IPS DF 6.9 (cell line): Measurements from ENCODE around the gene ME3.

ENCODE experiments used
- DNase-seq: peaks from one replicate; pipeline ENCODE4 v3.0.0-alpha.2; 2013; ENCODE audit warnings: low read depth, low spot score
- H3K27ac ChIP-seq: one replicate; pipeline ENCODE4 v1.5.1; 2013; ENCODE audit warnings: low read length, control low read depth
- H3K27me3 ChIP-seq: 2 replicates; pipeline ENCODE4 v1.6.1; 2013; ENCODE audit warnings: mild to moderate bottlenecking, low read length; ENCODE audit not compliant: control insufficient read depth, insufficient read depth
- H3K36me3 ChIP-seq: 2 replicates; pipeline ENCODE4 v1.6.1; 2013; ENCODE audit warnings: low read length; ENCODE audit not compliant: control insufficient read depth, insufficient read depth
- H3K4me1 ChIP-seq: 2 replicates; pipeline ENCODE4 v1.6.1; 2013; ENCODE audit warnings: low read length; ENCODE audit not compliant: control insufficient read depth, insufficient read depth
- H3K4me3 ChIP-seq: 2 replicates; pipeline ENCODE4 v1.5.1; 2013; ENCODE audit warnings: mild to moderate bottlenecking, low read length
- H3K9me3 ChIP-seq: 2 replicates; pipeline ENCODE4 v1.6.1; 2013; ENCODE audit warnings: low read length, inconsistent platforms; ENCODE audit not compliant: control insufficient read depth, insufficient read depth
- WGBS: extraction: QIAGEN DNeasy Blood & Tissue Kit; methylation state at CpG from one replicate; pipeline ENCODE4 v1.1.7; 2013; ENCODE audit warnings: mixed read lengths, missing lambda C conversion rate; ENCODE audit not compliant: insufficient read length, insufficient coverage; 5-methylcytosine and 5-hydroxymethylcytosine counted together

ME3 gene

GRCh38 chr11:86507249-86507845, 165.1 kb downstream of the ME3 start:
- Histone ChIP-seq H3K27ac (no peak overlapping the region), H3K9me3 (no peaks in the 10 kb centered on the region)
- no CpG with 5 or more reads among the region's 4 CpGs for WGBS

GRCh38 chr11:86506235-86506634, 166.2 kb downstream of the ME3 start:
- H3K4me3 ChIP-seq, result no peak overlapping the region
- H3K9me3 ChIP-seq, result no peaks in the 10 kb centered on the region
- H3K36me3 ChIP-seq, result no peaks in the 10 kb centered on the region
- H3K27me3 ChIP-seq, result no peaks in the 10 kb centered on the region
- WGBS, result no CpG with 5 or more reads among the region's 3 CpGs
- H3K27ac ChIP-seq, result no peak overlapping the region
- DNase-seq, result no peak
- H3K4me1 ChIP-seq, result no peaks in the 10 kb centered on the region

More at GRCh38 chr11:86507249-86507845, 165.1 kb downstream of the ME3 start:
- H3K4me3 ChIP-seq, result no peak overlapping the region
- no peak for DNase-seq
- no peaks in the 10 kb centered on the region for H3K36me3 ChIP-seq
- H3K27me3 ChIP-seq, result no peaks in the 10 kb centered on the region
- no peaks in the 10 kb centered on the region for H3K4me1 ChIP-seq

- no peak overlapping the region for H3K27ac ChIP-seq
- no CpG with 5 or more reads among the region's 4 CpGs for WGBS
- no peaks in the 10 kb centered on the region for H3K4me1 ChIP-seq
Observed at GRCh38 chr11:86503131-86503530, 169.3 kb downstream of the ME3 start.

GRCh38 chr11:86502137-86502642, 170.2 kb downstream of the ME3 start:
- H3K4me1 ChIP-seq, result peaks cover 2% of the 10 kb centered on the region; the same call in 1 of the 2 replicates
- DNase-seq, result no peak

More at GRCh38 chr11:86503131-86503530, 169.3 kb downstream of the ME3 start:
- Histone ChIP-seq H3K36me3 (no peaks in the 10 kb centered on the region), H3K9me3 (no peaks in the 10 kb centered on the region), H3K4me3 (no peak overlapping the region), H3K27me3 (no peaks in the 10 kb centered on the region)
- DNase-seq, result no peak

GRCh38 chr11:86500500-86501140, 171.8 kb downstream of the ME3 start:
- WGBS, result no CpG with 5 or more reads among the region's 3 CpGs
- H3K27ac ChIP-seq, result no peak overlapping the region
- peaks cover 2% of the 10 kb centered on the region; the same call in 1 of the 2 replicates for H3K4me1 ChIP-seq
- no peak overlapping the region for H3K4me3 ChIP-seq
- H3K27me3 ChIP-seq, result no peaks in the 10 kb centered on the region
- H3K36me3 ChIP-seq, result no peaks in the 10 kb centered on the region
- no peaks in the 10 kb centered on the region for H3K9me3 ChIP-seq
- DNase-seq, result no peak

More at GRCh38 chr11:86502137-86502642, 170.2 kb downstream of the ME3 start:
- Histone ChIP-seq H3K36me3 (no peaks in the 10 kb centered on the region), H3K9me3 (no peaks in the 10 kb centered on the region), H3K27ac (no peak overlapping the region), H3K27me3 (no peaks in the 10 kb centered on the region), H3K4me3 (no peak overlapping the region)
- WGBS, result no CpG with 5 or more reads among the region's 3 CpGs

GRCh38 chr11:86499723-86500129, 172.7 kb downstream of the ME3 start:
- Histone ChIP-seq H3K27me3 (no peaks in the 10 kb centered on the region), H3K27ac (no peak overlapping the region), H3K4me3 (no peak overlapping the region), H3K9me3 (no peaks in the 10 kb centered on the region), H3K4me1 (peaks cover 2% of the 10 kb centered on the region; the same call in 1 of the 2 replicates), H3K36me3 (no peaks in the 10 kb centered on the region)
- WGBS, result no CpG with 5 or more reads among the region's 4 CpGs
- no peak for DNase-seq

GRCh38 chr11:86497836-86498235, 174.6 kb downstream of the ME3 start:
- H3K4me1 ChIP-seq, result peaks cover 2% of the 10 kb centered on the region; the same call in 1 of the 2 replicates
- no peaks in the 10 kb centered on the region for H3K9me3 ChIP-seq
- no CpG with 5 or more reads among the region's 10 CpGs for WGBS
- H3K4me3 ChIP-seq, result no peak overlapping the region
- DNase-seq, result no peak
- no peaks in the 10 kb centered on the region for H3K27me3 ChIP-seq
- no peaks in the 10 kb centered on the region for H3K36me3 ChIP-seq
- no peak overlapping the region for H3K27ac ChIP-seq

- H3K9me3 ChIP-seq, result no peaks in the 10 kb centered on the region
- H3K4me1 ChIP-seq, result peaks cover 2% of the 10 kb centered on the region; the same call in 1 of the 2 replicates
- H3K4me3 ChIP-seq, result no peak overlapping the region
- H3K27me3 ChIP-seq, result no peaks in the 10 kb centered on the region
- WGBS, result no CpG with 5 or more reads among the region's 2 CpGs
- no peaks in the 10 kb centered on the region for H3K36me3 ChIP-seq
- DNase-seq, result no peak
- H3K27ac ChIP-seq, result no peak overlapping the region
Observed at GRCh38 chr11:86497310-86497709, 175.1 kb downstream of the ME3 start.

GRCh38 chr11:86495351-86495750, 177.1 kb downstream of the ME3 start:
- no CpG with 5 or more reads among the region's 2 CpGs for WGBS
- Histone ChIP-seq H3K4me3 (no peak overlapping the region), H3K9me3 (no peaks in the 10 kb centered on the region), H3K27me3 (no peaks in the 10 kb centered on the region), H3K36me3 (no peaks in the 10 kb centered on the region), H3K27ac (no peak overlapping the region), H3K4me1 (peaks cover 2% of the 10 kb centered on the region; the same call in 1 of the 2 replicates)
- DNase-seq, result no peak

- no peaks in the 10 kb centered on the region for H3K36me3 ChIP-seq
- no CpG with 5 or more reads among the region's 4 CpGs for WGBS
- peaks cover under 1% of the 10 kb centered on the region; the same call in 1 of the 2 replicates for H3K4me1 ChIP-seq
- no peak overlapping the region for H3K27ac ChIP-seq
- no peak overlapping the region for H3K4me3 ChIP-seq
- no peaks in the 10 kb centered on the region for H3K27me3 ChIP-seq
- DNase-seq, result no peak
- H3K9me3 ChIP-seq, result no peaks in the 10 kb centered on the region
Observed at GRCh38 chr11:86492370-86493010, 179.9 kb downstream of the ME3 start.
